Measurements from ENCODE around the gene PADI1.

DNA sequence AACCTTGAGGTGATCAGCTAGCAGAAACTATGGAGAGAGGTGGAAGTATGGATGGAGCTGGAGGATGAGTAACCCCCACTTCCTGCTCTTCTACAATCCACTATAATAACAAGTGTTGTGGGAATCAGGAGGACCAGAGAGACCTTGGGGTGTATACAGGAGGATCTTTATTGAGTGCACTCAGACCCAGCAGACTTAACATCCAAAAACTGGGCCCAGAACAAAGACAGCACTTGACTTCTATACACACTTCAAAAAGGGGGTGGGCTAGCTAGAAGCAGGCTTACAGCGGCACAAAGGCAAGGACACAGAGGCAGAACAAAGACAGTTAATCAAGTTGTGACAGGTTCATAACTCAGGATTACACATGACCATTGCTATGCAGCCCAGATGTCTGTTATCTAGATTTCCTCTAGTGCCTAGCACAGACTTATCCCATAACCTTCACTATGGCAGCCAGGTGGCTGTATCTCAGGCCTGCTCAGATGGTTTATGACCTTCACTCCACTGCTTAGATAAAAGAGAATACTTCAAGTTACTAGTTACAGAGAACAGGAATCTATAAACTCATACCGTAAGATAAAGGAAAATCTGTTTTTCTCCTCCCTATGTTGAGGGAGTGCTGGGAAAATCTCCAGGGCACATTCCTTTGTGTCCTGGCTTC is 49.5 kb upstream of the PADI1 start:
- TF ChIP-seq, protein P1, sequence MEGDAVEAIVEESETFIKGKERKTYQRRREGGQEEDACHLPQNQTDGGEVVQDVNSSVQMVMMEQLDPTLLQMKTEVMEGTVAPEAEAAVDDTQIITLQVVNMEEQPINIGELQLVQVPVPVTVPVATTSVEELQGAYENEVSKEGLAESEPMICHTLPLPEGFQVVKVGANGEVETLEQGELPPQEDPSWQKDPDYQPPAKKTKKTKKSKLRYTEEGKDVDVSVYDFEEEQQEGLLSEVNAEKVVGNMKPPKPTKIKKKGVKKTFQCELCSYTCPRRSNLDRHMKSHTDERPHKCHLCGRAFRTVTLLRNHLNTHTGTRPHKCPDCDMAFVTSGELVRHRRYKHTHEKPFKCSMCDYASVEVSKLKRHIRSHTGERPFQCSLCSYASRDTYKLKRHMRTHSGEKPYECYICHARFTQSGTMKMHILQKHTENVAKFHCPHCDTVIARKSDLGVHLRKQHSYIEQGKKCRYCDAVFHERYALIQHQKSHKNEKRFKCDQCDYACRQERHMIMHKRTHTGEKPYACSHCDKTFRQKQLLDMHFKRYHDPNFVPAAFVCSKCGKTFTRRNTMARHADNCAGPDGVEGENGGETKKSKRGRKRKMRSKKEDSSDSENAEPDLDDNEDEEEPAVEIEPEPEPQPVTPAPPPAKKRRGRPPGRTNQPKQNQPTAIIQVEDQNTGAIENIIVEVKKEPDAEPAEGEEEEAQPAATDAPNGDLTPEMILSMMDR (conservative IDR thresholded peaks at IDR 0.05; ENCODE audit: low read length) = no peak
- no peak for TF ChIP-seq EZH2phosphoT487 (IDR thresholded peaks at IDR 0.05; ENCODE audit: borderline replicate concordance, low read depth, low read length)
